ENCODE measurements around the gene CNTLN.
"Not testable (repeated sequence)": the region's sequence is repeated elsewhere in the genome, so short reads cannot be mapped to it uniquely, and the experiment has no call there.

The CNTLN gene

DNA sequence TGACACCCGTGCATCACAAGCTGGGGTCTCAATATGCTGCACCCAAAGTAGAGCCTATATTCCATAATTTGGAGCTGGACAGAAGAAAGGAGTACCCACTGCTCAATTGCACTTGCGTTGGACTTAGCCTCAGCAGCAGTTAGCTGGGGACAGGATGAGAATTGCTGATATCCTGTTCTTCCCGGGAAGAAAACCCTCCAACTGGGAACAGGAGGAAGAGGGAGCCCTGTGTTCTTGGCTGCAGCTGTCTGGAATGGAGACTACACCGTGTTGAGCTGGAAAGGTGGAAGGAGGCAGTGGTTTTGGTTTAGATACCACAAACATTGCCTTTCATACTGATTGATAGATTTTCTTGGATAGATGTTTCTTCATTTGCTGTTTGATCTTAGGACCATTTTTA lies 24.6 kb downstream of the CNTLN start:
- Histone ChIP-seq H3K27ac (no peak overlapping the region), H3K27me3 (no peaks in the 10 kb centered on the region), H3K4me1 (no peaks in the 10 kb centered on the region), H3K4me3 (no peak overlapping the region), H3K9me3 (no peaks in the 10 kb centered on the region), H3K36me3 (peaks cover 7 to 21% (median 13%) of the 10 kb centered on the region in 3 donors)
- intact Hi-C loops (cut with DNase I; ENCODE audit: low total_unique reads) = no loop called here
- DNase-seq = no peak
- TF ChIP-seq, protein P1, sequence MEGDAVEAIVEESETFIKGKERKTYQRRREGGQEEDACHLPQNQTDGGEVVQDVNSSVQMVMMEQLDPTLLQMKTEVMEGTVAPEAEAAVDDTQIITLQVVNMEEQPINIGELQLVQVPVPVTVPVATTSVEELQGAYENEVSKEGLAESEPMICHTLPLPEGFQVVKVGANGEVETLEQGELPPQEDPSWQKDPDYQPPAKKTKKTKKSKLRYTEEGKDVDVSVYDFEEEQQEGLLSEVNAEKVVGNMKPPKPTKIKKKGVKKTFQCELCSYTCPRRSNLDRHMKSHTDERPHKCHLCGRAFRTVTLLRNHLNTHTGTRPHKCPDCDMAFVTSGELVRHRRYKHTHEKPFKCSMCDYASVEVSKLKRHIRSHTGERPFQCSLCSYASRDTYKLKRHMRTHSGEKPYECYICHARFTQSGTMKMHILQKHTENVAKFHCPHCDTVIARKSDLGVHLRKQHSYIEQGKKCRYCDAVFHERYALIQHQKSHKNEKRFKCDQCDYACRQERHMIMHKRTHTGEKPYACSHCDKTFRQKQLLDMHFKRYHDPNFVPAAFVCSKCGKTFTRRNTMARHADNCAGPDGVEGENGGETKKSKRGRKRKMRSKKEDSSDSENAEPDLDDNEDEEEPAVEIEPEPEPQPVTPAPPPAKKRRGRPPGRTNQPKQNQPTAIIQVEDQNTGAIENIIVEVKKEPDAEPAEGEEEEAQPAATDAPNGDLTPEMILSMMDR (IDR thresholded peaks at IDR 0.05) = no peak

DNA sequence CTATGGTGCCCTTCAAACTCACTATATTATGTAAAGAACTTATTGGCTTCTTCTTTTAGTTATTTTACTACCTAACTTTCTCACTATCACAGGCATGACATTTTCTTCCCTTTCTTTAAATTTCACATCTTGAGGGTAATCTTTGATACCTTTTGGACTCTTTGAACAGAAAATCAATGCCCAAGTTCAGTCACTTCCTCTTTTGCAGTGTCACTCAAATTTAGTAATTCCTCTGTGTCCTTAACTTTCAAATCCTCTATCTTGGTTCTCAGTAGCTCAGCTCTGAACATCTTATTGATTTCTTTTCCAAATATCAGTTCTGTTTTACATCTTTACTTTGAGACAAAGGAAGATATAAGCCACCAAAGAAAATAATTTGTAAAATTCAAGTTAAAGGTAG lies 25.5 kb downstream of the CNTLN start:
- H3K27ac ChIP-seq = no peak overlapping the region
- H3K4me3 ChIP-seq = no peak overlapping the region
- no peak for DNase-seq
- no peaks in the 10 kb centered on the region for H3K9me3 ChIP-seq
- no peaks in the 10 kb centered on the region for H3K27me3 ChIP-seq
- no peaks in the 10 kb centered on the region for H3K4me1 ChIP-seq
- peaks cover 4 to 12% (median 5%) of the 10 kb centered on the region in 3 donors for H3K36me3 ChIP-seq
- TF ChIP-seq, protein P1 (IDR thresholded peaks at IDR 0.05) = no peak
- intact Hi-C loops (cut with DNase I; ENCODE audit: low total_unique reads) = no loop called here

- TF ChIP-seq, protein P1 (IDR thresholded peaks at IDR 0.05) = no peak
- H3K36me3 ChIP-seq = peaks cover 0 to 5% (median 0%) of the 10 kb centered on the region in 3 donors
- H3K4me3 ChIP-seq = no peak overlapping the region
- H3K27me3 ChIP-seq = no peaks in the 10 kb centered on the region
- DNase-seq = no peak
- H3K27ac ChIP-seq = no peak overlapping the region
- intact Hi-C loops (cut with DNase I; ENCODE audit: low total_unique reads) = no loop called here
- no peaks in the 10 kb centered on the region for H3K4me1 ChIP-seq
- H3K9me3 ChIP-seq = peaks cover 0 to 9% (median 0%) of the 10 kb centered on the region in 3 donors
These were observed 30.9 kb downstream of the CNTLN start for GRCh38 chr9:17165764-17166163.

GRCh38 chr9:17166346-17166745 lies 31.5 kb downstream of the CNTLN start:
- Histone ChIP-seq H3K27ac (no peak overlapping the region), H3K4me3 (no peak overlapping the region), H3K27me3 (no peaks in the 10 kb centered on the region), H3K4me1 (no peaks in the 10 kb centered on the region), H3K9me3 (peaks cover 0 to 9% (median 0%) of the 10 kb centered on the region in 3 donors), H3K36me3 (peaks cover 0 to 5% (median 0%) of the 10 kb centered on the region in 3 donors)
- intact Hi-C loops (cut with DNase I; ENCODE audit: low total_unique reads) = no loop called here
- DNase-seq = no peak
- TF ChIP-seq, protein P1 (IDR thresholded peaks at IDR 0.05) = no peak

DNA sequence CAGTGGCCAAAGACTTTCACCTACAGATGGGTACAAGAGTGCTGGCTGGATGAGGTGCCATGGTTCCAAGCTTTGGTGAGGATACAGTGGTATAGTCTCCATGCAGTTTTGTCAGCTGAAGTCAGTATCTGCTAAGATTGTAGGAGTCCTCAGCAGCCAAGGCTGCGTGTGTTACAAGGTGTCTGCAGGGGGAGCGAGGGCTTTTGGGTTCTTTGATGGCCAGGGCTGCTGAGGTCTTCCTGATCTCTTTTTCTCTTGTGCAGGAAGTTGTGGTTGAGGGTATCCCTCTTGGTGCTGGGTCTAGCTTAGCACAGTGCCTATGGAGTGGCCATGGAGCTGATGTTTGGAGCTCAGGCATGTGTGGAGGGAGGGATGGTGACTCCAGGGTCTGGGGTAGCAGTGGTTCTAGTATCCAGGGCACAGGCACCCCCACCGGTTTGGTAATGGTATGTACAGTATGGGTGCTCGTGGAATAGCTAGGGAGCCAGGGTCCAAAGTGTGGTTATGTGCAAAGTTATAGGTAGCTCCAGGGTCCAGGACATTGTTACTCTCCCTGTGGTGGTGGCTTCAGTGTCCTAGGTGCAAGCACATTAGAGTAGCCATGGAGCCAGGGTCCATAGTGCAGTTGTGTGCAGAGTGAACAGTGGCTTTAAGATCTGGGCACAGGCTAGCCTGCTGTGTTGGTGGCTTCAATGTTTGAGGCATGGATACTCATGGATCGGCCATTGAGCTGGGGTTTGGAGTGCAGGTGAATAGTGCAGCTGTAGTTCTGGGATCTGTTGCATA lies 36.7 kb downstream of the CNTLN start:
- Histone ChIP-seq H3K9me3 (peaks cover 0 to 9% (median 0%) of the 10 kb centered on the region in 3 donors), H3K4me3 (no peak overlapping the region), H3K4me1 (no peaks in the 10 kb centered on the region), H3K27ac (no peak overlapping the region), H3K27me3 (no peaks in the 10 kb centered on the region), H3K36me3 (peaks cover 0 to 5% (median 0%) of the 10 kb centered on the region in 3 donors)
- DNase-seq = no peak
- intact Hi-C loops (cut with DNase I; ENCODE audit: low total_unique reads) = no loop called here
- TF ChIP-seq, protein P1 (IDR thresholded peaks at IDR 0.05) = no peak

- H3K4me3 ChIP-seq = not testable (repeated sequence)
These were observed 42.7 kb downstream of the CNTLN start for GRCh38 chr9:17177496-17177895.

More at GRCh38 chr9:17177496-17177895, 42.7 kb downstream of the CNTLN start:
- H3K4me1 ChIP-seq; H3K27me3 ChIP-seq; H3K27ac ChIP-seq; H3K36me3 ChIP-seq; intact Hi-C loops (cut with DNase I; ENCODE audit: low total_unique reads); DNase-seq; H3K9me3 ChIP-seq: not testable (repeated sequence)

Measured in tibial artery (tissue), 4 donors.